ENCODE data around the gene ATG9A. TPM values are rescaled to one million over a fixed set of nuclear protein-coding genes. Genes with fewer than 3 reads are reported as not detected.
A peak's percentile ranks its signal among the peaks of the same experiment; 100 is the strongest.

ATG9A gene
- total and polyA plus RNA-seq, 9 of the 15 experiments (the other 6 are each of a cell fraction or from before 2014, with no cell fraction given) = 0.25 to 65.6 (median 23.4) TPM

GRCh38 chr2:219177552-219178376 is 51.7 kb downstream of the ATG9A start, which contains the start of gene RETREG2 (continued):
- no peak for TF ChIP-seq ZFP91 (CRISPR knock-in tag; IDR thresholded peaks at IDR 0.05)
- TF ChIP-seq, protein P1, sequence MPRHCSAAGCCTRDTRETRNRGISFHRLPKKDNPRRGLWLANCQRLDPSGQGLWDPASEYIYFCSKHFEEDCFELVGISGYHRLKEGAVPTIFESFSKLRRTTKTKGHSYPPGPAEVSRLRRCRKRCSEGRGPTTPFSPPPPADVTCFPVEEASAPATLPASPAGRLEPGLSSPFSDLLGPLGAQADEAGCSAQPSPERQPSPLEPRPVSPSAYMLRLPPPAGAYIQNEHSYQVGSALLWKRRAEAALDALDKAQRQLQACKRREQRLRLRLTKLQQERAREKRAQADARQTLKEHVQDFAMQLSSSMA (CRISPR knock-in tag; IDR thresholded peaks at IDR 0.05) = no peak
- TF ChIP-seq CHD7 (IDR thresholded peaks at IDR 0.05; ENCODE audit: low read depth, low read length) = no peak
- TF ChIP-seq RBM14 (IDR thresholded peaks at IDR 0.05; ENCODE audit: borderline replicate concordance, insufficient read depth, low read depth, low read length) = no peak
- TF ChIP-seq KDM4B (IDR thresholded peaks at IDR 0.05; ENCODE audit: borderline replicate concordance in 2 of 2, low read depth in 1 of 2) = no peak
- peak; percentile 48; the same call in 1 of the 2 replicates for TF ChIP-seq SPI1 (IDR thresholded peaks at IDR 0.05; ENCODE audit: borderline replicate concordance, low read depth, low read length)
- TF ChIP-seq NR2F6 (CRISPR knock-in tag; IDR thresholded peaks at IDR 0.05) = no peak
- peak; percentile 73 for TF ChIP-seq MEIS2 (IDR thresholded peaks at IDR 0.05; ENCODE audit: partially characterized antibody)
- TF ChIP-seq SUPT5H (IDR thresholded peaks at IDR 0.05) = peak; percentile 80
- no peak for TF ChIP-seq JUNB (CRISPR knock-in tag; conservative IDR thresholded peaks at IDR 0.05)
- TF ChIP-seq FOXK2 (conservative IDR thresholded peaks at IDR 0.05 in 1 of 2, IDR thresholded peaks at IDR 0.05 in 1 of 2; ENCODE audit: low read depth in 2 of 2) = peak; percentile 87; a peak in 3 of 4 replicates
- TF ChIP-seq, protein P2, sequence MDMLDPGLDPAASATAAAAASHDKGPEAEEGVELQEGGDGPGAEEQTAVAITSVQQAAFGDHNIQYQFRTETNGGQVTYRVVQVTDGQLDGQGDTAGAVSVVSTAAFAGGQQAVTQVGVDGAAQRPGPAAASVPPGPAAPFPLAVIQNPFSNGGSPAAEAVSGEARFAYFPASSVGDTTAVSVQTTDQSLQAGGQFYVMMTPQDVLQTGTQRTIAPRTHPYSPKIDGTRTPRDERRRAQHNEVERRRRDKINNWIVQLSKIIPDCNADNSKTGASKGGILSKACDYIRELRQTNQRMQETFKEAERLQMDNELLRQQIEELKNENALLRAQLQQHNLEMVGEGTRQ (CRISPR knock-in tag; IDR thresholded peaks at IDR 0.05) = peak; percentile 95
